ENCODE results near the gene CPSF3. TPM values are rescaled to one million over a fixed set of nuclear protein-coding genes. Genes with fewer than 3 reads are reported as not detected.

The CPSF3 gene
- total RNA-seq, 1 donor from 2014 or later = 23.2 TPM

DNA sequence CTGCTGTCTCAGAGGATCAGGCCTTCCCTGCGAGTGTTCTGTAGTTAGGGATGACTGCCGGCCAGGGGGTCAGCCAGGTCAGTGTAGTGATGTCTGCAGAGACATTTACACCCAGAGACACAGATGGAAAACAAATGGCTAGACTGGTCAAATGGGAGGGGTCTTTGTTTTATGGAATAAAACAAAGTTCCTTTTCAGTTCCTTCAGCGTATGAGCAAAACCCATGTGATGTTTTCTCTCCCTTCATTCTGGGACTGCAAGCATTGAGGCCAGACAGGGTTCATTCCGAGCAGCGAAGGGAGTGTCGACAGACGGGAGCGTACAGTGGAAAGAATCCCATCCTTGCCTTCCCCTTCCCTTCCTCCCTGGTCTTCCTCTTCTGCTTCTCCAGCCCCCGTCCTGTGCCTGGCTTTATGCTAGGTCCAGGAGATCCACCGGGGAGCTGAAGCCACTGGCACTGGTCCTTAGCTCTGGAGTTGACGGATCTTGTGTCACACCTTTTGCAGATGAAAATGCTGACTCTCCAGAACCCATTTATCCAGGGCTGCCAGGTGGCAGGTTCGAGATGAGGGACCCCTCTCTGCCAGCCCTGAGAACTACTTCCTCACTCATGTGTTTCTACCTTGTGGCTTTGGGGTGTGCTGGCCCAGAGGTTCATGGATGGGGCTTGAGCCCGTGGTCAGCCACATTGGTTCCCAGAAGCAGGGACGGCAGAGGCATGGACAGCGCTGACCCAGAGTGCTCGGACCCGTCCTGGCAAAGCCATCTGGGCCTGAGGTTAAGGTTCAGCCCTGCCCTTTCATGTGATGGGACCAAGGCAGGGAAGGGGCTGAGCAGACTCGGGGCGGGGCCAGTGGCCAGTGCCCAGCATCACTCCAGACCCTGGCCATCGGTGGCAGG lies 24.3 kb upstream of the CPSF3 start:
- Histone ChIP-seq H3K4me3 (no peak overlapping the region), H3K4me1 (peaks cover 6% of the 10 kb centered on the region), H3K9me3 (no peaks in the 10 kb centered on the region), H3K27me3 (no peaks in the 10 kb centered on the region), H3K27ac (peak overlapping the region; percentile 36), H3K36me3 (peaks cover 15% of the 10 kb centered on the region)
- TF ChIP-seq, protein P1, sequence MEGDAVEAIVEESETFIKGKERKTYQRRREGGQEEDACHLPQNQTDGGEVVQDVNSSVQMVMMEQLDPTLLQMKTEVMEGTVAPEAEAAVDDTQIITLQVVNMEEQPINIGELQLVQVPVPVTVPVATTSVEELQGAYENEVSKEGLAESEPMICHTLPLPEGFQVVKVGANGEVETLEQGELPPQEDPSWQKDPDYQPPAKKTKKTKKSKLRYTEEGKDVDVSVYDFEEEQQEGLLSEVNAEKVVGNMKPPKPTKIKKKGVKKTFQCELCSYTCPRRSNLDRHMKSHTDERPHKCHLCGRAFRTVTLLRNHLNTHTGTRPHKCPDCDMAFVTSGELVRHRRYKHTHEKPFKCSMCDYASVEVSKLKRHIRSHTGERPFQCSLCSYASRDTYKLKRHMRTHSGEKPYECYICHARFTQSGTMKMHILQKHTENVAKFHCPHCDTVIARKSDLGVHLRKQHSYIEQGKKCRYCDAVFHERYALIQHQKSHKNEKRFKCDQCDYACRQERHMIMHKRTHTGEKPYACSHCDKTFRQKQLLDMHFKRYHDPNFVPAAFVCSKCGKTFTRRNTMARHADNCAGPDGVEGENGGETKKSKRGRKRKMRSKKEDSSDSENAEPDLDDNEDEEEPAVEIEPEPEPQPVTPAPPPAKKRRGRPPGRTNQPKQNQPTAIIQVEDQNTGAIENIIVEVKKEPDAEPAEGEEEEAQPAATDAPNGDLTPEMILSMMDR (IDR thresholded peaks at IDR 0.05) = no peak
- intact Hi-C loops (cut with DNase I) = no loop called here
- peak; percentile 60 for DNase-seq
- peak; percentile 40 for ATAC-seq

DNA sequence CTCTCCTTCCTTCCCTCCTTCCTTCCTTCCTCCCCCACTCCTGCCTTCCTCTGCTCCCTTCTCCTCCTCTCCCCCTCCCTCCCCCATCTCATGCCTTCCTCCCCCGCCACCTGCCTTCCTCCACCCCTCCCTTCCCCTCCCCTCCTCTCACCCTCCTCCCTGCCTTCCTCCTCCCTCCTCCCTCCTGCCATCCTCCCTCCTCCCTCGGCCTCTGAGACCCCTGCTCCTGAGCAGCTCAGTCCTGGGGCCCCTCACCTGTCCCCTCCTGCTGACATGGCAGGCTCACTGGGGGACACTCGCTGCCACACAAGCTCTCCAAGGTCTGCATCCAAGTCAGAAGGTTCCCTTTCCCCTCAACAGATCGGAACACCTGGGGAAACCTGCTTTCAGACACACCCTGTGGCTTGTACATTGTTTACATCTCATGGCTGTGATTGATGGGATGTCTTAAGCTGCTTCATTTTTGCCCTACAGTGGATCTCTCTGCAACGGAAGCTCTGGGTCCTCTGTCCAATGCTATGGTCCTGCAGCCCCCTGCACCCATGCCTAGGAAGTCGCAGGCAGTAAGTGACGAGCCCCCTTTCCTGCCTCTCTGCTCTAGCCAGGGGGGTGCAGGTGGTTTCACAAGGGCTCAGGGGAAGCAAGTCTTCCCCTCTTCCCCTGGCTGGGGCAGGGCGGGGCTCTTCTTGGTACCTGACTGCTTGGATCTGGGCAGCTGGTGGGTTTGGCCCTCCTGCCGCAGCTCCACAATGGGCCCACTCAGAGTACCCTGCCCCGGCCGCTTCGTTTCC lies 23.0 kb upstream of the CPSF3 start:
- TF ChIP-seq, protein P1 (IDR thresholded peaks at IDR 0.05) = no peak
- H3K4me3 ChIP-seq = no peak overlapping the region
- intact Hi-C loops (cut with DNase I) = no loop called here
- H3K27ac ChIP-seq = no peak overlapping the region
- H3K27me3 ChIP-seq = no peaks in the 10 kb centered on the region
- peaks cover 20% of the 10 kb centered on the region for H3K36me3 ChIP-seq
- peaks cover 11% of the 10 kb centered on the region for H3K4me1 ChIP-seq
- no peaks in the 10 kb centered on the region for H3K9me3 ChIP-seq
- peak; percentile 48 for DNase-seq
- ATAC-seq = no peak

DNA sequence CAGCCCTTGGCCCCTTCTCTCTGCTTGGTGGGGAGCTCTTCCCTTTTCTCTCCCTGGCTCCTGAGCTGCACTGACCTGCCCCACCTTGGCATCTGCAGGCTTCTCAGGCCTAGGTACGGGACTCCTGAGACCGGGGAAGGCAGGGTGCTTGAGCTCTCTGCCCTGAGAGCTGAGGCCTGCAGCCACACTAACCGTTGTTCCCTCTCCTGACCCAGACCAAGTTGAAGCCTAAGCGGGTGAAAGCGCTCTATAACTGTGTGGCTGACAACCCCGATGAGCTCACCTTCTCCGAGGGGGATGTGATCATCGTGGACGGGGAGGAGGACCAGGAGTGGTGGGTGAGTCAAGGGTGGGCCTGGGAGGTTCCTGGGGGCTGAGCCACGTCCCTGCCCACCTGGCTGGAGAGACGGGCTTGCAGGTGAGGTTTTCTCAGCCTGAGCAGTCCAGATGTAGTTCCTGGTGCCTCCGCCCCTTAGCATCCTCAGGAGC lies 22.4 kb upstream of the CPSF3 start:
- TF ChIP-seq, protein P1 (IDR thresholded peaks at IDR 0.05) = no peak
- intact Hi-C loops (cut with DNase I) = no loop called here
- peaks cover 20% of the 10 kb centered on the region for H3K36me3 ChIP-seq
- H3K4me3 ChIP-seq = no peak overlapping the region
- ATAC-seq (peak; percentile 8), DNase-seq (peak; percentile 46)
- peaks cover 11% of the 10 kb centered on the region for H3K4me1 ChIP-seq
- no peaks in the 10 kb centered on the region for H3K27me3 ChIP-seq
- no peak overlapping the region for H3K27ac ChIP-seq
- H3K9me3 ChIP-seq = no peaks in the 10 kb centered on the region

DNA sequence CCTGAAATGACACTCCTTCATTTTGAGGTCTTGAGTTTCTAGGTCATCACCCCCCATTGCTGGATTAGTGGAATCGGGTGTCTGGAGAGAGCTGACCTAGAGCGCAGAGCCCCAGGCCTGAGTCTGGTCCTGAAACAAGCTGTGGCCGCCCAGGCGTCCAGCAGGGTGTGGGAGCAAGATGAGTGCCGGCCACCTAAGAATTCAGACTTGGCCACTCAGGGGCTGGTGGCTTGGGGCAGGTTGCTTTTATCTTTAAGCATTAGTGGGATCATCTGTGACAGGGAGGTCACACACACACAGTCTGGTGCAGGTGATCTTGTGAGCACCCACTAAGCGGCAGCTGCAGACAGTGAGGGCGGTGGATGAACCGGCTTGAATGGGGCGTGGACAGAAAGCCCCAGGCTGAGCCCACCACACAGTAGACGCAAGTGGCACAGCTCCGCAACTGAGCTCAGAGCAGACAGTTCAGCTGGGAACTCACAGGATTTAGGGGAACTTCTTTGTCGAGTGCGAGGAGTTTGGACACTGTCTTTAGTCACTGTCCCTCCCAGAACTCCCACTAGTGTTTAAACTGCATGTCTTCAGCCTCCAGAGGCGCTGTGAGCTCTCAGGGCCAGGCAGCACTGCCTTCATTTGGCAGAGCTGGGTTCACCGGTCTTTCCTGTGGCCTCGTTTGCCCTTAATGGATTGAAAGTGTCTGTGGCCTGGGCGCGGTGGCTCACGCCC lies 21.6 kb upstream of the CPSF3 start:
- ATAC-seq (no peak), DNase-seq (peak; percentile 39)
- TF ChIP-seq, protein P1 (IDR thresholded peaks at IDR 0.05) = no peak
- H3K36me3 ChIP-seq = peaks cover 25% of the 10 kb centered on the region
- peaks cover 11% of the 10 kb centered on the region for H3K4me1 ChIP-seq
- H3K9me3 ChIP-seq = no peaks in the 10 kb centered on the region
- intact Hi-C loops (cut with DNase I) = no loop called here
- no peak overlapping the region for H3K4me3 ChIP-seq
- H3K27me3 ChIP-seq = no peaks in the 10 kb centered on the region
- no peak overlapping the region for H3K27ac ChIP-seq

DNA sequence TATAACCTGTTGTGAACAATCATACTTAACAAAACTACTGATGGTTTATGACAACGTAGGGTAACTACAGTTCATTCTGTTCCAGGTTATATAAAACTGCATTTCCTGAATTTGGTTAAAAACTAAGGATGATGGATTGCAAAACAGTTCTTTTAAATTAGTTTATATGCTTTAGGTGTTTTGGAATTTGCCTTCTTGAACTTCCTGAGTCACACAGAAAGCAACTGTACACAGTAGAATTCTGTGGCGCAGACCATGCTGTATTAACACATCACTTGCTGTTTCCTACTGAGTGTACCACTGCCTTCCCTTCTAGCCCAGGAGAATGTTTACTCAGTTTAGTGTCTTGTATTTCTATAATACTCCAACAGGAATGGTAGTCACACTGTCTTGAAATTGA lies 19.5 kb upstream of the CPSF3 start:
- no peaks in the 10 kb centered on the region for H3K27me3 ChIP-seq
- ATAC-seq = no peak
- no peaks in the 10 kb centered on the region for H3K9me3 ChIP-seq
- H3K27ac ChIP-seq = no peak overlapping the region
- no peak overlapping the region for H3K4me3 ChIP-seq
- no peak for DNase-seq
- peaks cover 11% of the 10 kb centered on the region for H3K4me1 ChIP-seq
- H3K36me3 ChIP-seq = peaks cover 41% of the 10 kb centered on the region
- TF ChIP-seq, protein P1 (IDR thresholded peaks at IDR 0.05) = no peak
- intact Hi-C loops (cut with DNase I) = no loop called here
